ENCODE data around the gene CBX7. TPM values are rescaled to one million over a fixed set of nuclear protein-coding genes. Genes with fewer than 3 reads are reported as not detected.

Gene CBX7
- total RNA-seq, 4 donors from 2014 or later: 189 to 264 (median 206) TPM

DNA sequence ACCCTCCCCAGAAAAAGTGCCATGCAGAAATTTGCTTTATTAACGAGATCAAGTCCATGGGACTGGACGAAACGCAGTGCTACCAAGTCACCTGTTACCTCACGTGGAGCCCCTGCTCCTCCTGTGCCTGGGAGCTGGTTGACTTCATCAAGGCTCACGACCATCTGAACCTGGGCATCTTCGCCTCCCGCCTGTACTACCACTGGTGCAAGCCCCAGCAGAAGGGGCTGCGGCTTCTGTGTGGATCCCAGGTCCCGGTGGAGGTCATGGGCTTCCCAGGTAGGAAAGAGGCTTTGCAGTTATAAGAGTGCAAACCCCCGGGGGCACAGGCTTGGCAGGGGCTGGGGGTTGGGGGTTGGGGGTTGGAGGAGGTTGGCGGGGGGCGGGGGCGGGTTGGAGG, 51.3 kb downstream of the CBX7 start:
- WGBS, 2 donors: 74 to 76% methylated on average over 10 to 13 of the region's 13 CpGs
- DNase-seq (ENCODE audit: low spot score in 2 of 2): no peak

DNA sequence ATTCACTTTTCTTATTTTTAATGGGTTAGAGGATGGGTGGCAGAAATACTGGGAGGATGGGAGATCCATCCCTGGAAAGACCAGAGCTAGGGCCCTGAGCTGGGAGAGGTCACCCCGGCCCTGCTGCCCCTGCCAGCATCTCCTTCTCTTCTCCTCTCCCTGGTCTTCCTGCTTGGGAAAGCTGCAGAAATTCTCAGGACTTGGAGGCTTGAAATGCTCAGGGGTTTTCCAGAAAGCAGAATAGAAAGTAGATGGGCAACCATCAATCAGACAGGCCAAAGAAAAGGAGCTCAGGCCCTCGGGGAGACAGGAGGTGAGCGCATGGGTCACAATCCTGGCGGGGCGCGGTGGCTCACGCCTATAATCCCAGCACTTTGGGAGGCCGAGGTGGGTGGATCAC, 53.9 kb downstream of the CBX7 start:
- TF ChIP-seq, protein P1, sequence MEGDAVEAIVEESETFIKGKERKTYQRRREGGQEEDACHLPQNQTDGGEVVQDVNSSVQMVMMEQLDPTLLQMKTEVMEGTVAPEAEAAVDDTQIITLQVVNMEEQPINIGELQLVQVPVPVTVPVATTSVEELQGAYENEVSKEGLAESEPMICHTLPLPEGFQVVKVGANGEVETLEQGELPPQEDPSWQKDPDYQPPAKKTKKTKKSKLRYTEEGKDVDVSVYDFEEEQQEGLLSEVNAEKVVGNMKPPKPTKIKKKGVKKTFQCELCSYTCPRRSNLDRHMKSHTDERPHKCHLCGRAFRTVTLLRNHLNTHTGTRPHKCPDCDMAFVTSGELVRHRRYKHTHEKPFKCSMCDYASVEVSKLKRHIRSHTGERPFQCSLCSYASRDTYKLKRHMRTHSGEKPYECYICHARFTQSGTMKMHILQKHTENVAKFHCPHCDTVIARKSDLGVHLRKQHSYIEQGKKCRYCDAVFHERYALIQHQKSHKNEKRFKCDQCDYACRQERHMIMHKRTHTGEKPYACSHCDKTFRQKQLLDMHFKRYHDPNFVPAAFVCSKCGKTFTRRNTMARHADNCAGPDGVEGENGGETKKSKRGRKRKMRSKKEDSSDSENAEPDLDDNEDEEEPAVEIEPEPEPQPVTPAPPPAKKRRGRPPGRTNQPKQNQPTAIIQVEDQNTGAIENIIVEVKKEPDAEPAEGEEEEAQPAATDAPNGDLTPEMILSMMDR (IDR thresholded peaks at IDR 0.05): no peak
- TF ChIP-seq POLR2A (IDR thresholded peaks at IDR 0.05): no peak
- TF ChIP-seq EP300 (IDR thresholded peaks at IDR 0.05): no peak
- no peak overlapping the region for H3K4me3 ChIP-seq
- no peaks in the 10 kb centered on the region for H3K36me3 ChIP-seq
- 81 to 86% methylated on average over 8 of the region's 8 CpGs for WGBS, 2 donors
- no peaks in the 10 kb centered on the region for H3K9me3 ChIP-seq
- H3K27ac ChIP-seq: peak overlapping the region in 1 of 4 donors; percentile 62
- no peak for DNase-seq (ENCODE audit: low spot score in 2 of 2)
- peaks cover 0 to 35% (median 21%) of the 10 kb centered on the region in 4 donors for H3K4me1 ChIP-seq
- no peaks in the 10 kb centered on the region for H3K27me3 ChIP-seq

More for the DNA sequence above, 51.3 kb downstream of the CBX7 start:
- TF ChIP-seq EP300 (IDR thresholded peaks at IDR 0.05): no peak
- no peak for TF ChIP-seq POLR2A (IDR thresholded peaks at IDR 0.05)
- TF ChIP-seq, protein P1 (IDR thresholded peaks at IDR 0.05): no peak
- Histone ChIP-seq H3K4me1 (peaks cover 0 to 33% (median 21%) of the 10 kb centered on the region in 4 donors), H3K27me3 (no peaks in the 10 kb centered on the region), H3K27ac (no peak overlapping the region), H3K4me3 (no peak overlapping the region), H3K36me3 (no peaks in the 10 kb centered on the region), H3K9me3 (no peaks in the 10 kb centered on the region)

DNA sequence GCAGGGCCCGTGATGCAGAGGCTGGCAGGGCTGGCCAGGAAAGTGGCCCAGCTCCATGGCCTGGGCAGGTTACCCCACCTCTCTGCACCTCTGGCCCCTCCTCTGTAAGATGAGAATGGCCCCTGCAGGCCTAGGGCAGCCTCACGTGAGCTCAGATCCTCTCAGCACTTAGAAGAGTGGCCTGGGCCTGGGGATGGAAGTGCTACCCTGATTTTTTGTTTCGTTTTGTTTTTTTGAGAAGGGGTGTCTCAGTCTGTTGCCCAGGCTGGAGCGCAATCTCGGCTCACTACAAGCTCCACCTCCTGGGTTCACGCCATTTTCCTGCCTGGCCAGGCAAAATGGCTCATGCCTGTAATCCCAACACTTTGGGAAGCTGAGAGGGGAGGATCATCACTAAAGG, 54.5 kb downstream of the CBX7 start:
- TF ChIP-seq POLR2A (IDR thresholded peaks at IDR 0.05): no peak
- no peaks in the 10 kb centered on the region for H3K36me3 ChIP-seq
- no peaks in the 10 kb centered on the region for H3K27me3 ChIP-seq
- WGBS, 2 donors: 71% methylated on average over 6 of the region's 6 CpGs
- peaks cover 0 to 35% (median 21%) of the 10 kb centered on the region in 4 donors for H3K4me1 ChIP-seq
- peak overlapping the region in 3 of 4 donors; percentile 62 to 86 (median 66) for H3K27ac ChIP-seq
- DNase-seq (ENCODE audit: low spot score in 2 of 2): no peak
- no peaks in the 10 kb centered on the region for H3K9me3 ChIP-seq
- H3K4me3 ChIP-seq: no peak overlapping the region

DNA sequence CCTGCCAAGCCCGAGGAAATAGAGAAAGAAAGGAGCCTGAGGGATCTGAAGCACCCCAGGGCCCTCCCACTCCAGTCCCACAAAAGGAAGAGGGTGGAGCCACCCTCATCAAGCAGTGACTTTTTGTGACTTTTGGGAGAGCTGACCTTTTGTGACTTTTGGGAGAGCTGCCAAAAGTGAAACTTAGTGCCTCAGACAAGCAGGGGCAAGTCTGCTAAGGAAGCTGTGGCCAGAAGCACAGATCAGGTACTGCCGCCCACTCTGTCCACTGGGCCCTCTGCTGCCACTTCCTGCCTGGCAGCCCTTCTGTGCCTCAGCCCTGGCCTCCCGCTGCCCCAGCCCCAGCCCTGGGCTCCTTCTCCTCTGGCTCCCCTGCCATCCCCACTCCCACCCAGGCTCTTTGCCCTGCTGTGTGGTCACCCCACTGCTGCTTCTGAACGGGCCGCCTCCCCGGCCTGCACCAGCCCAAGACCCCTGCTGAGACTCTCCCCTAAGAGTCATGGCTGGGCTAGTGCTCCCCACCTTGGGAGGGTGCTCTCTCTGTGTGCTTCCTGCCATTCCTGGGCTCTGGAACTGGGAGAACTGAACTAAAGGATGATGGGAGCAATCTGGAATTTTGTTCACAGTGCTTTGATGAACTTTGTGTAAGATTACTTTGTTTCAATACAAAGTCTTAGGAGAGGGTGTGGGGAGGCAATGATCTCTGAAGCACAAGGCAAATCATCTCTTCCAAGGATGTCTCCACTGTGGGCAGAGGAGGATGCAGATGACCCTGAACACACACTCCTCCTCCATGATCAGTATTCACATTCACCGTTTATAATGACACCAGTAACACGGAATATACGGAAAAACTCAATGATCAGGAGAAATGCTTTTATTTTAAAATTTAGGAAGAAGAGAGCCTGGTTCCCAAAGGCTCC, 55.1 kb downstream of the CBX7 start, which contains the start of gene APOBEC3H:
Gene APOBEC3H, plus strand, starts transcription at position 147 of the 923 bp plus-strand sequence. CDS start 3,035 bp downstream, outside the sequence.
- H3K27me3 ChIP-seq: no peaks in the 10 kb centered on the region
- WGBS, 2 donors: 51 to 68% methylated on average over 9 of the region's 9 CpGs
- H3K9me3 ChIP-seq: no peaks in the 10 kb centered on the region
- H3K4me1 ChIP-seq: peaks cover 0 to 35% (median 21%) of the 10 kb centered on the region in 4 donors
- H3K27ac ChIP-seq: peak within 1 kb of the TSS in 3 of 4 donors; percentile 62 to 86 (median 66)
- no peak within 1 kb of the TSS for H3K4me3 ChIP-seq
- H3K36me3 ChIP-seq: no peaks in the 10 kb centered on the region
- peak in 1 of 2 donors; percentile 25 for DNase-seq (ENCODE audit: low spot score in 2 of 2)
- no peak for TF ChIP-seq EP300 (IDR thresholded peaks at IDR 0.05)
- TF ChIP-seq, protein P1 (IDR thresholded peaks at IDR 0.05): no peak
- TF ChIP-seq POLR2A (IDR thresholded peaks at IDR 0.05): no peak

DNA sequence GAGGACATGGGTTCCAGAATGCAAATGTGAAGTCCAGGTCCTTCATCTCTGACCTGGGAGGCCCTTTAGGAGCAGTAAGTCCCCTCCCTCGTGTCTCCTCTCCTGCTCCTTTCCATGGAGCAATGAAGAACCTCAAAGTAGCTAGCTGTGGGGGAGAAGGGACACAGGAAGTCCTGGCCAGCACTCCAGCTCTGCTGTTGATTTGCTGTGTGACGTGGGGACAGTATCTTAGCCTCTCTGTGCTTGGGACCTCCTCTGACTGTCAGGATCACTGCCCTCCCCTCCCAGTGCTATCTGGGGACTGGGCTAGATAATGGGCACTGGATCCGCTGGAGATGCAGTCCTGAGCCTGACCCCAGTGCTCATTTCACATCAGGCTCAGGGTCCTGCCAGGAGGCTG, 56.5 kb downstream of the CBX7 start:
- no peak for DNase-seq (ENCODE audit: low spot score in 2 of 2)
- WGBS, 2 donors: 85 to 93% methylated on average over 2 to 3 of the region's 3 CpGs
- H3K4me1 ChIP-seq: peaks cover 0 to 35% (median 21%) of the 10 kb centered on the region in 4 donors

More for the DNA sequence above, 56.5 kb downstream of the CBX7 start:
- no peaks in the 10 kb centered on the region for H3K36me3 ChIP-seq
- no peaks in the 10 kb centered on the region for H3K27me3 ChIP-seq
- H3K4me3 ChIP-seq: no peak overlapping the region
- TF ChIP-seq, protein P1 (IDR thresholded peaks at IDR 0.05): no peak
- TF ChIP-seq EP300 (IDR thresholded peaks at IDR 0.05) (no peak), POLR2A (IDR thresholded peaks at IDR 0.05) (no peak)
- H3K27ac ChIP-seq: peak overlapping the region in 1 of 4 donors; percentile 66
- no peaks in the 10 kb centered on the region for H3K9me3 ChIP-seq
